ENCODE results near the gene ADGRA1.

Gene ADGRA1

DNA sequence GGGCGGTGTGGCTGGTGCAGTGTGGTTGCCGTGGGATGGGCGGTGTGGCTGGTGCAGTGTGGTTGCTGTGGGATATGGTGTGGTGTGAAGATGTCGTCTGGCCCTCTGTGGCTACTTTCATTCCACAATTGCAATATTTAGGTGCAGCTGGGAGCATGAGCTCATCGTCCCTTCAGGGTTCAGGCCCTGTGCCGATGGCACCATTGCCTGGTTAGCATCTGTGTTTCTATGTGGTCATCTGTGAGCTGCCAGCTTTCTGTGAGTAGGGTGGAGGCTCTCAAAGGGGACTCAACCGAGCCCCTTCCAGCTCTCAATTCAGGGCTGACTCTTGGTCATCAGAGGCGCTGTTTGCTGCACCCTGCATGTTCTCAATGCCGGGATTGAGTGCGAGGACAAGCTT lies 3.6 kb downstream of the ADGRA1 start:
- no peaks in the 10 kb centered on the region for H3K9me3 ChIP-seq (ENCODE audit: low read length)
- H3K27me3 ChIP-seq (ENCODE audit: insufficient read depth, low read length) = no peaks in the 10 kb centered on the region
- no peaks in the 10 kb centered on the region for H3K79me2 ChIP-seq (ENCODE audit: insufficient read depth, low read length)
- H3K36me3 ChIP-seq (ENCODE audit: insufficient read depth, low read length) = no peaks in the 10 kb centered on the region
- no peak overlapping the region for H3K4me3 ChIP-seq (ENCODE audit: low read depth, low read length, poor library complexity, severe bottlenecking)
- no peak overlapping the region for H2AFZ ChIP-seq (ENCODE audit: low read length)
- no peaks in the 10 kb centered on the region for H3K9me2 ChIP-seq (ENCODE audit: low read depth, low read length)
- H3K4me1 ChIP-seq (ENCODE audit: insufficient read depth, low read length, severe bottlenecking) = no peaks in the 10 kb centered on the region
- no peak overlapping the region for H3K9ac ChIP-seq (ENCODE audit: low read length)
- TF ChIP-seq, protein P1, sequence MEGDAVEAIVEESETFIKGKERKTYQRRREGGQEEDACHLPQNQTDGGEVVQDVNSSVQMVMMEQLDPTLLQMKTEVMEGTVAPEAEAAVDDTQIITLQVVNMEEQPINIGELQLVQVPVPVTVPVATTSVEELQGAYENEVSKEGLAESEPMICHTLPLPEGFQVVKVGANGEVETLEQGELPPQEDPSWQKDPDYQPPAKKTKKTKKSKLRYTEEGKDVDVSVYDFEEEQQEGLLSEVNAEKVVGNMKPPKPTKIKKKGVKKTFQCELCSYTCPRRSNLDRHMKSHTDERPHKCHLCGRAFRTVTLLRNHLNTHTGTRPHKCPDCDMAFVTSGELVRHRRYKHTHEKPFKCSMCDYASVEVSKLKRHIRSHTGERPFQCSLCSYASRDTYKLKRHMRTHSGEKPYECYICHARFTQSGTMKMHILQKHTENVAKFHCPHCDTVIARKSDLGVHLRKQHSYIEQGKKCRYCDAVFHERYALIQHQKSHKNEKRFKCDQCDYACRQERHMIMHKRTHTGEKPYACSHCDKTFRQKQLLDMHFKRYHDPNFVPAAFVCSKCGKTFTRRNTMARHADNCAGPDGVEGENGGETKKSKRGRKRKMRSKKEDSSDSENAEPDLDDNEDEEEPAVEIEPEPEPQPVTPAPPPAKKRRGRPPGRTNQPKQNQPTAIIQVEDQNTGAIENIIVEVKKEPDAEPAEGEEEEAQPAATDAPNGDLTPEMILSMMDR (IDR thresholded peaks at IDR 0.05; ENCODE audit: low read length) = no peak
- no peak for TF ChIP-seq EZH2 (IDR thresholded peaks at IDR 0.05; ENCODE audit: borderline replicate concordance, low read length)
- no peaks in the 10 kb centered on the region for H3F3A ChIP-seq (ENCODE audit: insufficient read depth, low read length)
- no peak overlapping the region for H3K27ac ChIP-seq (ENCODE audit: low read depth, low read length, poor library complexity, severe bottlenecking)
- no peak overlapping the region for H3K4me2 ChIP-seq (ENCODE audit: low read length)
- no peaks in the 10 kb centered on the region for H4K20me1 ChIP-seq (ENCODE audit: insufficient read depth, low read length)

DNA sequence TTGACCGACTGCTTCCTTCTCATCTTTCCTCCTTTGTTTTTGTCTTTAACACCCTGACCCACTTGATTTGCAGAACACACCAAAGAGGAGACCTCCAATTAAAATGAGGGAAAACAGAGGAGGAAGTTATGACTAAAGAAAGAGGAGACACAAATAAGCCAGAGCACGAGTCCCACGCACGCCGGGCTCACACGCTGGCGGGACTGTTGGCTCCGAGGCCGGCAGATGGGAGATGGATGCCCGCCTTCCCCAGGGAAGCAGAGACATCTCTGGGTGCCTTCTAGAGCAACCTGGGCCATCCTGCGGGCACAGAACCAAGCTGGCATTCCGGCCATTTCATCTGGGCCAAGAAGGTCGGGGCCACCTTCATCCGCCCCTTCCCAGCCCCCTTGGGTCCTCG lies 5.6 kb downstream of the ADGRA1 start:
- no peaks in the 10 kb centered on the region for H3K4me1 ChIP-seq (ENCODE audit: insufficient read depth, low read length, severe bottlenecking)
- H3K4me2 ChIP-seq (ENCODE audit: low read length) = no peak overlapping the region

DNA sequence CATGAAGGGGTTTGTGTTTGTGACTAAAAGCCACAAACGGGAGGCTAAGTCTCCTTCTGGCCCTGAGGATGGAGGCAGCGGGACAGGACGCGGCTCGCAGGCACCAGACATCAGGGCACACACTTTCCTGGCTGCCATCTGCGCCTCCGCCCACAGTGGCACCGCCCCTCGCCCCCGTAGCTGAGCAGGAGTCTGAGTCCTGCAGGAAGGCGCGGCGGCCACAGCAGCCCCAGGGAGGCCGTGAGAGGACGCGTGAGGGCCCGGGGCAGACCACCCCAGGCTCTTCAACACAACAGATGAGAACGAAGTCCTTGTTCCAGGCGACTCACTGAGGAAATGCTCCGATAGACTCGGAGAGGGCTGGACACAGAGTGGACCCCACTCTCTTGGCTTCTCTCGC lies 6.6 kb downstream of the ADGRA1 start:
- no peaks in the 10 kb centered on the region for H3K36me3 ChIP-seq (ENCODE audit: insufficient read depth, low read length)
- H4K20me1 ChIP-seq (ENCODE audit: insufficient read depth, low read length) = no peaks in the 10 kb centered on the region
- H3K27ac ChIP-seq (ENCODE audit: low read depth, low read length, poor library complexity, severe bottlenecking) = no peak overlapping the region
- H3K79me2 ChIP-seq (ENCODE audit: insufficient read depth, low read length) = no peaks in the 10 kb centered on the region
- H3K4me3 ChIP-seq (ENCODE audit: low read depth, low read length, poor library complexity, severe bottlenecking) = no peak overlapping the region
- no peaks in the 10 kb centered on the region for H3K4me1 ChIP-seq (ENCODE audit: insufficient read depth, low read length, severe bottlenecking)
- H3K9me3 ChIP-seq (ENCODE audit: low read length) = no peaks in the 10 kb centered on the region
- no peaks in the 10 kb centered on the region for H3K27me3 ChIP-seq (ENCODE audit: insufficient read depth, low read length)
- no peaks in the 10 kb centered on the region for H3F3A ChIP-seq (ENCODE audit: insufficient read depth, low read length)
- no peak for TF ChIP-seq EZH2 (IDR thresholded peaks at IDR 0.05; ENCODE audit: borderline replicate concordance, low read length)
- TF ChIP-seq, protein P1 (IDR thresholded peaks at IDR 0.05; ENCODE audit: low read length) = no peak
- H3K9me2 ChIP-seq (ENCODE audit: low read depth, low read length) = no peaks in the 10 kb centered on the region
- no peak overlapping the region for H3K9ac ChIP-seq (ENCODE audit: low read length)
- no peak overlapping the region for H3K4me2 ChIP-seq (ENCODE audit: low read length)
- no peak overlapping the region for H2AFZ ChIP-seq (ENCODE audit: low read length)

More for the DNA sequence above, 5.6 kb downstream of the ADGRA1 start:
- TF ChIP-seq EZH2 (IDR thresholded peaks at IDR 0.05; ENCODE audit: borderline replicate concordance, low read length) = no peak
- TF ChIP-seq, protein P1 (IDR thresholded peaks at IDR 0.05; ENCODE audit: low read length) = no peak
- H3K9me2 ChIP-seq (ENCODE audit: low read depth, low read length) = no peaks in the 10 kb centered on the region
- no peaks in the 10 kb centered on the region for H3K36me3 ChIP-seq (ENCODE audit: insufficient read depth, low read length)
- no peaks in the 10 kb centered on the region for H3F3A ChIP-seq (ENCODE audit: insufficient read depth, low read length)
- no peaks in the 10 kb centered on the region for H4K20me1 ChIP-seq (ENCODE audit: insufficient read depth, low read length)
- H3K79me2 ChIP-seq (ENCODE audit: insufficient read depth, low read length) = no peaks in the 10 kb centered on the region
- H3K9me3 ChIP-seq (ENCODE audit: low read length) = no peaks in the 10 kb centered on the region
- H3K9ac ChIP-seq (ENCODE audit: low read length) = no peak overlapping the region
- H3K27me3 ChIP-seq (ENCODE audit: insufficient read depth, low read length) = no peaks in the 10 kb centered on the region
- H2AFZ ChIP-seq (ENCODE audit: low read length) = no peak overlapping the region
- H3K4me3 ChIP-seq (ENCODE audit: low read depth, low read length, poor library complexity, severe bottlenecking) = no peak overlapping the region
- H3K27ac ChIP-seq (ENCODE audit: low read depth, low read length, poor library complexity, severe bottlenecking) = no peak overlapping the region

Data from OCI-LY1 (cell line).